ENCODE data around the gene HOXD4.
A peak's percentile ranks its signal among the peaks of the same experiment; 100 is the strongest.

The HOXD4 gene

DNA sequence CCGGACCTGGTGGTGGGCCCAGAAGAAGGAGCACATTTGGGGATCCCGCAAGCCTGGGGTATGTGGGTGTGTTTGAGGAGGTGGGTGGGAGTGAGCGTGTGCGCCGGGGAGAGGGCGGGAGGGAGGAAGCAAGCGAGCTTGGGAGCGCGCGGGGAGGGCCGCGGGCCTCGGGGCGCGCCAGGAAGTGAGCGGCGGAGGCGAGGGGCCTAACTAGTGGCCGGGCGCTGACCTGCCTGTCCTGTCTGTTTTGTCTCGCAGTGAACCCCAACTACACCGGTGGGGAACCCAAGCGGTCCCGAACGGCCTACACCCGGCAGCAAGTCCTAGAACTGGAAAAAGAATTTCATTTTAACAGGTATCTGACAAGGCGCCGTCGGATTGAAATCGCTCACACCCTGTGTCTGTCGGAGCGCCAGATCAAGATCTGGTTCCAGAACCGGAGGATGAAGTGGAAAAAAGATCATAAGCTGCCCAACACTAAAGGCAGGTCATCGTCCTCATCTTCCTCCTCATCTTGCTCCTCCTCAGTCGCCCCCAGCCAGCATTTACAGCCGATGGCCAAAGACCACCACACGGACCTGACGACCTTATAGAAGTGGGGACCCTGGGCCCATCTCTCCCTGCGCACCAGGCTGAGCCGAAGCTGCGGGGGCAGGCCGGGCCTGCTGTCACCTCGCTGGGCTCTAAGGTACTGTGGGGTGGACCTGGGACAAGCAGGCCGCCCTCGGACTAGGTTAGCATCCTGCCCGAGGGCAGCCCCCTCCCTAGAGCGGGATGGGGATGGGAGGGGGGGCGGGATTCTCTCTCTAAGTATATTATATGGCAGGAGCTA lies 1.2 kb downstream of the HOXD4 start:
- H3K36me3 Mint-ChIP-seq (ENCODE audit: low read depth) = peaks cover 76% of the 10 kb centered on the region
- peak overlapping the region; percentile 81 to 84 (median 83) for H3K4me3 Mint-ChIP-seq
- peaks cover 80% of the 10 kb centered on the region for H3K4me1 Mint-ChIP-seq
- H3K27me3 Mint-ChIP-seq (ENCODE audit: low read depth) = no peaks in the 10 kb centered on the region
- H3K9me3 Mint-ChIP-seq = no peaks in the 10 kb centered on the region
- TF ChIP-seq, protein P1, sequence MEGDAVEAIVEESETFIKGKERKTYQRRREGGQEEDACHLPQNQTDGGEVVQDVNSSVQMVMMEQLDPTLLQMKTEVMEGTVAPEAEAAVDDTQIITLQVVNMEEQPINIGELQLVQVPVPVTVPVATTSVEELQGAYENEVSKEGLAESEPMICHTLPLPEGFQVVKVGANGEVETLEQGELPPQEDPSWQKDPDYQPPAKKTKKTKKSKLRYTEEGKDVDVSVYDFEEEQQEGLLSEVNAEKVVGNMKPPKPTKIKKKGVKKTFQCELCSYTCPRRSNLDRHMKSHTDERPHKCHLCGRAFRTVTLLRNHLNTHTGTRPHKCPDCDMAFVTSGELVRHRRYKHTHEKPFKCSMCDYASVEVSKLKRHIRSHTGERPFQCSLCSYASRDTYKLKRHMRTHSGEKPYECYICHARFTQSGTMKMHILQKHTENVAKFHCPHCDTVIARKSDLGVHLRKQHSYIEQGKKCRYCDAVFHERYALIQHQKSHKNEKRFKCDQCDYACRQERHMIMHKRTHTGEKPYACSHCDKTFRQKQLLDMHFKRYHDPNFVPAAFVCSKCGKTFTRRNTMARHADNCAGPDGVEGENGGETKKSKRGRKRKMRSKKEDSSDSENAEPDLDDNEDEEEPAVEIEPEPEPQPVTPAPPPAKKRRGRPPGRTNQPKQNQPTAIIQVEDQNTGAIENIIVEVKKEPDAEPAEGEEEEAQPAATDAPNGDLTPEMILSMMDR (IDR thresholded peaks at IDR 0.05; ENCODE audit: unreplicated experiment in 3 of 3) = no peak
- H3K27ac Mint-ChIP-seq = peak overlapping the region; percentile 95 to 99 (median 96)

GRCh38 chr2:176154576-176155252 lies 3.4 kb downstream of the HOXD4 start:
- Mint-ChIP-seq H3K9me3 (no peaks in the 10 kb centered on the region), H3K36me3 (ENCODE audit: low read depth) (peaks cover 58% of the 10 kb centered on the region), H3K27me3 (ENCODE audit: low read depth) (peaks cover 4% of the 10 kb centered on the region), H3K4me1 (peaks cover 70% of the 10 kb centered on the region), H3K27ac (peak overlapping the region; percentile 95 to 99 (median 96)), H3K4me3 (peak overlapping the region; percentile 81 to 84 (median 83))
- TF ChIP-seq, protein P1 (IDR thresholded peaks at IDR 0.05; ENCODE audit: unreplicated experiment in 3 of 3) = no peak

GRCh38 chr2:176155356-176156044 lies 4.2 kb downstream of the HOXD4 start:
- H3K27me3 Mint-ChIP-seq (ENCODE audit: low read depth) = peaks cover 4% of the 10 kb centered on the region
- peak overlapping the region; percentile 95 to 99 (median 96) for H3K27ac Mint-ChIP-seq

GRCh38 chr2:176156301-176156806 lies 5.0 kb downstream of the HOXD4 start:
- Mint-ChIP-seq H3K27ac (peak overlapping the region; percentile 95 to 99 (median 96)), H3K27me3 (ENCODE audit: low read depth) (peaks cover 11% of the 10 kb centered on the region), H3K9me3 (no peaks in the 10 kb centered on the region), H3K4me3 (peak overlapping the region; percentile 80 to 85 (median 81)), H3K36me3 (ENCODE audit: low read depth) (peaks cover 45% of the 10 kb centered on the region), H3K4me1 (peaks cover 63% of the 10 kb centered on the region)
- TF ChIP-seq, protein P1 (IDR thresholded peaks at IDR 0.05; ENCODE audit: unreplicated experiment in 3 of 3) = no peak

More at GRCh38 chr2:176155356-176156044, 4.2 kb downstream of the HOXD4 start:
- TF ChIP-seq, protein P1 (IDR thresholded peaks at IDR 0.05; ENCODE audit: unreplicated experiment in 3 of 3) = no peak
- peak overlapping the region; percentile 81 to 84 (median 83) for H3K4me3 Mint-ChIP-seq
- H3K36me3 Mint-ChIP-seq (ENCODE audit: low read depth) = peaks cover 50% of the 10 kb centered on the region
- peaks cover 65% of the 10 kb centered on the region for H3K4me1 Mint-ChIP-seq
- no peaks in the 10 kb centered on the region for H3K9me3 Mint-ChIP-seq

DNA sequence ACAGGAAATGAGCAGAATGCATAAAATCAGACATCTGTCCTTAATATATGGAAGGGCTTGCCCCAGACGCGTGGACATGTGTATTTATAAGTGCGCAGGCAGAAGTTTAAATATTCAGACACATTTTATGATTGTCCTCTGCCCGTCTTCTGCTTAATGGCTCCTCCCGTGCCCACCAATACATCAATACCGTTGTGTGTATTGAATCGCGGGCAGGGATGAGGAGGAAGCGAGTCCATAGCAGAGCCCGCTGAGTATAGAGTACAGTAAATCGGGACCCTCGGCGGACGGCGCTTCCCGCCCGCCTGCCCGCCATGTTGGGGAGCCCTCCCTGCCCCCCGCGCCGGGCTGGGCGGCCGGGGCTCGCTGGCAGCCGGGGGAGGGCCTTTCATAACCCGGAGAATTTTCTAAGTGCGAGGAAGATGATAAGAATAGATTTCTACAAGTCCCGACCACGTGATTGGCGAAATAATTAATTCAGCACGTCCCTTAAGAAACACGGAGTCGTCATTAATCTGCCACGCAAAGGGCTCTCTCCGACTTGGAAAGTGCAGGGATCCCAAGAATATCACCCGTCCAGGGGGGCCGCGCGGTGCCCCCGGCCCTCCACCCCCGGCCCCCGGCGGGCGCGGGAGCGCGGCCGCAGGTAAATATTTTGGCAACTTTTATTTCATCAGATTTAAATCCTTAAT lies 5.6 kb downstream of the HOXD4 start, which contains the start of gene HOXD3:
Gene HOXD3, plus strand, starts transcription at position 501 of the 692 bp plus-strand sequence. CDS start 11,808 bp downstream, outside the sequence.
- Mint-ChIP-seq H3K9me3 (no peaks in the 10 kb centered on the region), H3K4me3 (peak within 1 kb of the TSS; percentile 81 to 89 (median 83)), H3K27ac (peak within 1 kb of the TSS; percentile 95 to 99 (median 99)), H3K27me3 (ENCODE audit: low read depth) (peaks cover 14% of the 10 kb centered on the region), H3K4me1 (peaks cover 66% of the 10 kb centered on the region), H3K36me3 (ENCODE audit: low read depth) (peaks cover 43% of the 10 kb centered on the region)
- TF ChIP-seq, protein P1 (IDR thresholded peaks at IDR 0.05; ENCODE audit: unreplicated experiment in 3 of 3) = no peak
